CD4-positive, alpha-beta T cell treated with Interleukin-12 subunit alpha and Interleukin-12 subunit beta, for 1 hour (primary cell): ENCODE measurements around the gene BTRC.
"Not testable (repeated sequence)": the region's sequence is repeated elsewhere in the genome, so short reads cannot be mapped to it uniquely, and the experiment has no call there.

Experiments
- DNase-seq: peaks from one replicate; pipeline ENCODE4 v3.0.0-alpha.2; 2020

Gene BTRC

DNA sequence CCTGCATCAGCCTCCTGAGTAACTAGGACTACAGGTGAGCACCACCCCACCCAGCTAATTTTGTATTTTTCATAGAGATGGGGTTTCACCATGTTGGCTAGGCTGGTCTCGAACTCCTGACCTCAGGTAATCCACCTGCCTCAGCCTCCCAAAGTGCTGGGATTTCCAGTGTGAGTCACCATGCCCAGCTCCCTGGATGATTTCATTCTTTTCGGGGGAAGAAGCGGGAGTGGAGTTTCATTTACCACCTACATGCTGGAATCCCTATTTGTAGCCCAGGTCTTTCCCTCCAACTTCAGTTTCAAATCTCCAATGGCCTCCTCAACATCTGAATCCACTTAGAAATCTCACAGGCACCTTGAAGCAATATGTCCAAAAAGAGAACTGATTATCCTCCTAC, 2.9 kb upstream of the BTRC start:
- no peak for DNase-seq

DNA sequence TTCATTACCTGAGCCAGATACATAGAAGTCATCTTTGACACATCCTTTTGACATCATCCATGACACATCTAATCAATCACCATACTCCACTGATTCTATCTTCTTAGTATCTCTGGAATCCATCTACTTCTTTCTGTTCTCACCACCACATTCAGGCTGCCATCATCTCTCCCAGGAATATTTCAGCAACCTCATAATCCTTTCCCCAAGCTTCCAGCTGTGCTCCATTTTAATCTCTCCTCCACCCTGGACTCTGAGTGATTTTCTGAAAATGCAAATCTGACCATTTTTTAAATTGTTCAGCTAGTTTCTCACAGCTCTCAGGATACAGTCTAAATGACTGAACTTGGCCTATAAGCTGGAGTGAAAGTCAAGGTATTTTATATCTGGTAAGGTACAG, 2.5 kb upstream of the BTRC start:
- DNase-seq: no peak

DNA sequence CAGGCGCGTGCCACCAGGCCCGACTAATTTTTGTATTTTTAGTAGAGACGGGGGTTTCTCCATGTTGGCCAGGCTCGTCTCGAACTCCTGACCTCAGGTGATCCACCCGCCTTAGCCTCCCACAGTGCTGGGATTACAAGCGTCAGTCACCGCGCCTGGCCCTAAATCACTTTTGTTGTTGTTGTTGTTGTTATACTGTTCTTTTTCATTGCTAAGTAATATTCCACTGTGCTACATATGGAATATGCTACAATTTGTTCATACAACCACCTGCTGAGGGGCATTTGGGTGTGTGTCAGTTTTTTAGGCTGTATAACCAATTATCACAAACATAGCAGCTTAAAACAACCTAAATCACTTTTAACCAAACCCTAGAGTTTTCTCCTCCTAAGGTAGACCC, 1.1 kb upstream of the BTRC start:
- DNase-seq: not testable (repeated sequence)

DNA sequence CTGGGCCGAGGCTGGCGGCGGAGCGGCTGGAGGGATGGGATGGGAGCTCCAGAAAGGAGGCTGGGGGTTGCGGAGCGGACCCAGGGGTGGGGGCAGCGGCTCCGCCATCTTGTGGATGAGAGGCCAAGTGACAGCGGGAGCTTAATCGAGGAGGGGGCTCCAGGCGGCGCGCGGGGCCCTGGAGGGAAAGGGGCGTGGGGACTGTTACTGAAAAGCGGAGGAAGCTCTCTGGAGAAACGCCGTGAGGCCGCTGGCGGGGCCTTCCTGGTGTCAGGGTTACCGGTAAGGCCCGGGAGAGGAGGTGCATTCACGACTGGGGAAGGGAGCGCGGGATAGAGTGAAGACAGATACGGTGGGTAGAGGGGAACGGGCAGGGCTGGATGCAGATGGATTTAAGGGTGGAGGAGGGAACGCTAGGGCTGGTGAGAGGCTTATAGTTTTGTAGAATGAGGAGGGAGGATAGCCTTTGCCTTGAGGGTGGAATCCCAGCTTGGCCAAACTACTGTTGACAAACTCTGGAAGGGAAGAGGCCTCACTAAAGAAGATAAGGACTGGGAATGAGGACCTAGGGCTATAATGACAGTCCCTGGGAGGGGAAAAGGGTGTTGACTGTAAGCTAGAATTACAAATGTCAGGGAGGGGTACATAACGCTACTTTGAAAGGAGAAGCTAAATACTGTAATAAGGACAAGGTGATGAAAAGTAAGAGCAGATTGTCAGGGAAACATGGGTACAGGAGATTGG, 535 bp downstream of the BTRC start:
- peak; percentile 39 for DNase-seq

DNA sequence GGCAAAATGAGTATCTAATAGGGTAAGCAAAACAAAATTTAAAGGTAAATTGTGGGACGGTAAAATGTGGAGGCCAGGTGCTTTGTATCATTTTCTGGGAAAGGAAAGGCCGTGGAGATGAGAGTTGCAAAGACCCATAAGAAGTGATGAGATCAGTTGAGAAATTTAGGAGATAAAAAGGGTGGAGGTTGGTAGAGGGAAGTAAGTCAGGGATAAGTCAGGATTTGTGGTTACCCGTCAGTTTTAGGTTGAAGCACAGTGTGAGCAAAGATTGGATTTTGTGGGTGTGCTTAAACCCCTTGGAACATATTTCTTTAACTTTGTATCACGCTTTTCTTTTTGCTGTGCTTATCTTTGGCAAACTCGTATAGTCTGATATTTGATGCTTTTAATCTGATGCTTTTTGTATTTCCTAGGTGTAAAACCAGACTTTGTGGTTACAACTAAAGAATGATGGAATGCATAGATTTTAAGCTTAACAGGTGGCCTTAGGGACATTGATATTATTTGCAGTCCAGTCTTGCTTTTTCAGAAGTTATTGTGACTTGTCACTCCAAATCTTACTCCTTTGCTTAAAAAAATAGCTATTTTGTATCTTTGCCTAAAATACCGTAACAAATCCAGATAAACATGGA, 1.2 kb downstream of the BTRC start:
- DNase-seq: no peak

DNA sequence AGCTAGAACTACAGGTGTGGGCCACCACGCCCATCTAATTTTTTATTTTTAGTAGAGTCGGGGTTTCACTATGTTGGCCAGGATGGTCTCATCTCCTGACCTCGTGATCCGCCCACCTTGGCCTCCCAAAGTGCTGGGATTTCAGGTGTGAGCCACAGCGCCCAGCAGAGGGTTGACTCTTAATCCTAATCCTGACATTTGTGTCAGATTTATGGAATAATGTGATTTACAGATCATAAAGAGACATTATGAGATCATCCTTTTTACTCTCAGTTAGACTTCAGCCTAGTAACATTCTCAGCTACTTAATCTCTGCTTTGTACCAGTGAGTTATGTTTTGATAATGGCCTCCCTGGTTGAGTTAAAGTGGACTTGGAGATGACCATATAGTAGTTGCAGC, 2.2 kb downstream of the BTRC start:
- no peak for DNase-seq

DNA sequence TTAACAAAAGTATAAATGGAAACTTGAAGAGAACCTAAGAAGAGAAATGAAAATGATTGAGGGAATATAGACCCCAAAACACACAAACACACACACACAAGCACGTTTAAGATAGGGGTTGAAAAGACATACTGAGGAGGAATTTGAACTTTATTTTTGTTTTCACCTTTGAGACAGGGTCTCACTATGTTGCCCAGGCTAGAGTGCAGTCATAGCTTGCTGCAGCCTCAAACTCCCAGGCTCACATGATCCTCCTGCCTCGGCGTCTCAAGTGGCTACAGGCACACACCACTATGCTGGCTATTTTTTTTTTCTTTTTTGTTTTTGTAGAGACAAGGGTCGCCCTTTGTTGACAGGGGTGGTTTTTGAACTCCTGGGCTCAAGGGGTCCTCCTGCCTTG, 4.0 kb downstream of the BTRC start:
- no peak for DNase-seq

DNA sequence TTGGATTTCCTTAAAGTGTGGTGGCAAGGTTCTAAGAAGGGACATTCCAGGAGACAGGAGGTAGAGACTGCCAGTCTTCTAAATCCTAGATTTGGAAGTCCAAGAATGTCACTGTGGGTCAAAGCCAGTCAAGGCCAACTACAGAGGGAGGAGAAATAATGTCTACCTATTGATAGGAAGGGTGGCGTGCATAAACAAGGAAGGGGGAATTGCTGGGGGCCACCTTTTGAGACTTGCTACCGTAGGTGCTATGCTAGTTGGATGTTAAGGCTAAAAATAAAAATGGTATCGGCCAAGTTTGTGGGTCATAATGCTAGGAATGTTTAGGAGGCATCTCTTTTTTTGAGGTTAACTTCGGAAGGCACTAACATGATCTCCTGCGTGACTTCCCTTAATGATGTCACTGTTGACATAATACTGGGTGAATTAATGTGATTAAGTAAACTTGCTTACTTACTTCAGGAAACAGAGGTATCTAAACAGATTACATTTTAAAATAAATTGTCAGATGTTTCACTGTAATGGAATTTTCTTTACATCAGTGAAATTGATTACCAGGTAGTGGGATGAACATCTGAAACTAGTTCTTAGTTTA, 4.8 kb downstream of the BTRC start:
- DNase-seq: no peak

DNA sequence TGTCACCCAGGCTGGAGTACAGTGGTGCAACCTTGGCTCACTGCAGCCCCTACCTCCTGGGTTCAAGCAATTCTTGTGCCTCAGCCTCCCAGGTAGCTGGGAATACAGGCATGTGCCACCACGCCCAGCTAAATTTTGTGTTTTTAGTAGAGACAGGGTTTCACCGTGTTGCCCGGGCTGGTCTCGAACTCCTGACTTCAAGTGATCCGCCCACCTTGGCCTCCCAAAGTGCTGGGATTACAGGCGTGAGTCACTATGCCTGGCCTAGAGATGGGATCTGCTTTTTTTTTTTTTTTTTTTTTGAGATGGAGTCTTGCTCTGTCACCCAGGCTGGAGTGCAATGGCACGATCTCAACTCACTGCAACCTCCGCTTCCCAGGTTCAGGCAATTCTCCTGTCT, 6.1 kb downstream of the BTRC start:
- DNase-seq: not testable (repeated sequence)

DNA sequence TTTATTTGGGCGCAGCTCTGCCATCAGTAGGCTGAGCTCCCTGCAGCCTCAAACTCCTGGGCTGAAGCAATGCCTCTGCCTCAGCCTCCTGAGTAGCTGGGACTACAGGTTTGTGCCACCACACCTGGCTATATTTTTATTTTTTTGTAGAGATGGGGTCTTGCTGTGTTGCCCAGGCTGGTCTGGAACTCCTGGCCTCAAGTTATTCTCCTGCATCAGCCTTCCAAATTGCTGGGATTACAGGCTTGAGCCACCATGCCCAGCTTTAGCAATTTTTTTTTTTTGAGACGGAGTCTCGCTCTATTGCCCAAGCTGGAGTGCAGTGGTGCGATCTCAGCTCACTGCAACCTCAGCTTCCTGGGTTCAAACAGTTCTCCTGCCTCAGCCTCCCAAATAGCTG, 6.9 kb downstream of the BTRC start:
- not testable (repeated sequence) for DNase-seq

DNA sequence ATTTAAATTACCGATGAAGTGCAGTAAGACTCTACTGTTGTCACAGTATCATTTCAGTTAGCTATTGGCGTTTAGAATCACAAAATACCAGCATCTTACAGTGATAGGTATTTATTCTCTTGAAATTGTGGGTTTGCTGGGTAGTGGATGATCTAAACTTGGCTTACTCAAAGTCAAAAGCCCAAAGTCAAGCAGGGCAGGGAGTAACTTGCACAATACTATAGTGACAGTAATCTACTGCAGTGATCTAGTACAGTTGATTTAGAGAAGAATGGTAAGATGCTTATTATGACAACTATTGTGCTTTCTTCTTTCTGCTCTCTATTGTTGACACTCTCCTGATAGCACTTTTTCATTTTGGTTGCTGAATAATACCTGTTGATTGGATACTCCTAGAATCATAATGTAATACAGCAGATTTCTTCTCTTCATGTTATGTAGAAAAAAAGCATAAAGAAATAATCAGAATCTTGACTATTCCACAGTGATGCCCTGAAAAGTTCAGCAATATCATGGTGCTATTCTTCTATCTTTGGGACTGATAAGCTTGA, 10.0 kb downstream of the BTRC start:
- no peak for DNase-seq

DNA sequence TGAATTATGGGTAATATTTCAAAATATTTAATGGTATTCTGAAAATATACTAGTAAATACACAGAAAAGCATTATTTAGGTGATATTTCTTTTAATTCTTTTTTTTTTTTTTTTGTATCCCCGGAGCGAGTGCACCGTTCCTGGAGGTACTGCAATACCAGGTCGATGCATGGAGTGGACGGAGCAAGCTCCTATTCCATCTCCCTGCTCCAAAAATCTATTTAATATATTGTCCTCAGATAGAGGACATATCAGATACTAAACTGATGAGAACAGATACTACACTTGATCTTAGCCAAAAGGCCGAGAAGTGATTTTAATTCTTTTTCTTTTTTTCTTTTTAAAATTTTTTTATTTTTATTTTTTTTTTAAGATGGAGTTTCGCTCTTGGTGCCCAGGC, 10.8 kb downstream of the BTRC start:
- DNase-seq: no peak

DNA sequence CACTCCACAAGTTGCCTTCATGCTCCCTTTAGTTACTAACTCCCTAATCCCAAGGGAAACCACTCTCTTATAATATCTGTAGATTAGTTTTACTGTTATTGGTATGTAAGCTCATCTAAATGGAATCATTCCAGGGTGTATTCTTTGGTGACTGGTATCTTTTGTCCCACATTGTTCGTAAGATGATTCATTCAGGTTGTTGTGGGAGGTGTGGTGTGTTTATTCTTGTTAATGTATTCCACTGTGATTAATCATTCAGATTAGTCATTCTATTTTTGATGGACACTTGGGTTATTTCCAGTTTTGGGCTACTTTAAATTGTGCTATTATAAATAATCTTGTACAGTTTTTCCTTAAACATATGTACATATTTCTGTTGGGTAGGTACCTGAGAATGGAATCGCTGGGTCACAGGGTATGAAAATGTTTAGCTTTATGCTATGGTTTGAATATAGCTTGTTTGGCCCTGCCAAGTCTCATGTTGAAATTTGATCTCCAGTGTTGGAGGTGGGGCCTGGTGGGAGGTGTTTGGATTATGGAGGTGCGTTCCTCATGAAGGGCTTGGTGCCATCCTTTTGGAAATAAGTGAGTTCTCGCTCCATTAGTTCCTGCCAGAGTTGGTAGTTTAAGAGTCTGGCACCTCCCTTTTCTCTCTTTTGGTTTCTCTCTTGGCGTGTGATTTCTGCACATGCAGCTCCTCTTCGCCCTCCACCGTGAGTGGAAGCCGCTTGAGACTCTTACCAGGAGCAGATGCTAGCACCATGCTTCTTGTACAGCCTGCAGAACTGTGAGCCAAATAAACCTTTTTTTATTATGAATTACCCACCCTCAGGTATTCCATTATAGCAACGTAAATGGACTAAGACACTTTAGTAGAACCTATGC, 13.8 kb downstream of the BTRC start:
- DNase-seq: no peak

DNA sequence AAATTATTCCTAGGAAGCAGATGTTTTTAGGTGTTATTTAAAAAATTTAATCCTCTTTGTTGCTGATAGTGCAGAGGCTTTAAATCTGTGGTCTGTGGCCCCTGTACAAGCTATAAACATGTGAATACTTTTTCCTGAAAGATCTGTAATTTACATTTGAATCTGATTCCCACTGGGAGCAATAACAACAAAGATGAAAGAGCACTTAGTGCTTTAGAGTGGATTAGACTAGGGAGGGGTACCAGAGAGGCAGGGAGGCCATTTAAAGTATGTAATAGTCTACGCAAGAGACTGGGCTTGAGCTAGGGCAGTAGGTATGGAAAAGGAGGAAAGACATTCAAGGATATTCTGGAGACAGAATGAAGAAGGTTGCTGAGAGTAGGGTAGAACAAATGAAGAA, 19.1 kb downstream of the BTRC start:
- no peak for DNase-seq

DNA sequence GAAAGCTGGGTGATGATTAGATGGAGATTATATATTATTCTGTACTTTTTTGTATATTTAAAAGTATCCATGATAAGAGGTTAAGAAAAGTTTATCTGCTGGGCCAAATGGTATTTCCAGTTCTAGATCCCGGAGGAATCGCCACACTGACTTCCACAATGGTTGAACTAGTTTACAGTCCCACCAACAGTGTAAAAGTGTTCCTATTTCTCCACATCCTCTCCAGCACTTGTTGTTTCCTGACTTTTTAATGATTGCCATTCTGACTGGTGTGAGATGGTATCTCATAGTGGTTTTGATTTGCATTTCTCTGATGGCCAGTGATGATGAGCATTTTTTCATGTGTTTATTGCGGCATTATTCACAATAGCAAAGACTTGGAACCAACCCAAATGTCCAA, 20.0 kb downstream of the BTRC start:
- not testable (repeated sequence) for DNase-seq

DNA sequence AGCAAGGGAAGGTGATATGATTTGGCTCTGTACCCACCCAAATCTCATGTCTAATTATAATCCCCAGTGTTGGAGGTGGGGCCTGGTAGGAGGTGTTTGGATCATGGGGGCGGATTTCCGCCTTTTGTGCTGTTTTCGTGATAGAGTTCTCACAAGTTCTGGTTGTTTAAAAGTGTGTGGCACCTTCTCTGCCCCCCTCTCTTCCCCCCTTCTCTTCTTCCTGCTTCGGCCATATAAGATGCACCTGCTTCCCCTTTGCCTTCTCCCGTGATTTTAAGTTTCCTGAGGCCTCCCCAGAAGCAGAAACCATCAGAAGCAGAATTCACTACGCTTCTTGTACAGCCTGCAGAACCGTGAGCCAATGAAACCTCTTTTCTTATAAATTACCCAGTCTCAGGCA, 21.1 kb downstream of the BTRC start:
- DNase-seq: no peak

DNA sequence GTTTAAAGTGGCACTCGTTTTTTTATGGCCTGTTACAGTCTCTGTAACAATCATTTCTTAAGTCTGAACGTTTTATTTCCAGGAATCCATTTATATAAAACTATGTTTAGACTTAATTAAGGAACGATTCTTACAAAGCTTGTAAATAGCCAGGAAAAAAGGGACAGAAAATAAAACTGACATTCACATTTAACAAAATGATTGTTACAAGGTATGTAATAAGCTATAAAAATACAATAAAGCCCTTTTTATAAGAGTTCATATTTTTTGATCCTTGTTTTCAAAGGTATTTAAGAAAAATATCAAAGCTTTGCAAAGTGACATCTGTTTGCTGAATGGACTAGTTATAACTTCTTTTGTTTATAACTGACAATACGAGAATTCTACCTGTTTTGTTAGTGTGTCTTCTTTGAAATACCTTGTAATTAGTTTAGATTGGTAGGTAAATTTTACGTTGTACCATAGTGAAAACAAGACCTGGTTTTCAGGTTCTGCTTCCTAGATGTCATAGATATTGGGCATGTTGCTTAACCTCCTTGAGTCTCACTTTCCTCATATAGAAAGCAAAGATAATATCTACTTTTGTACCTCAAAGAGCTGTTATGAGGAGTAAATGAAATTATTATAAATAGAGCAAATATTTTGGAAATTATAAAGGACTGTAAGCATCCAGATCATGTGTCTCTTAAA, 25.8 kb downstream of the BTRC start:
- DNase-seq: no peak

DNA sequence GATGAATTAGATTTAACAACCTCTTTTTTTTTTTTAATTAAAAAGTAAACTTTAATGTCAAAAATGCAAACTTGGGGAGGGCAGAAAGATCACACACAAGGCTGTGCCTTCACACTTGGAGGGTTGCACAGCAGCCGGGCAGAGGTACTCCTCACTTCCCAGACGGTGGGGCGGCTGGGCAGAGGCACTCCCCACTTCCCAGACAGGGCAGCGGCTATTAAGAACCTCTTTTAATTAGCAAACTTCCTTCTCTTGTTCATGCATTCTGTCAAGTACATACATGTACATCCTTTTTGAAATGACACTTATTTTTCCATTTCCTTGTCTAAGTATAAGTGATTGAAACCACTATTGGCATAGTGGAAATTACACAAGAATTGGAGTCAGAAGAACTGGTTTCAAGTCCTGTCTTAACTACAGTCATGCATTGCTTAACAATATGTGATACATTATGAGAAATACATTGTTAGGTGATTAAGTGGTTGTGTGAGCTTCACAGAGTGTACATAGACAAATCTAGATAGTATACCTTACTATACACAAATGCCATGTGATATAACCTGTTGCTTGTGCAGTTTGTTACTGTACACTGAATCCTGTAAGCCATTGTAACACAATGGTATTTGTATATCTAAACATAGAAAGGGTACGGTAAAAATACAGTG, 26.5 kb downstream of the BTRC start:
- no peak for DNase-seq

DNA sequence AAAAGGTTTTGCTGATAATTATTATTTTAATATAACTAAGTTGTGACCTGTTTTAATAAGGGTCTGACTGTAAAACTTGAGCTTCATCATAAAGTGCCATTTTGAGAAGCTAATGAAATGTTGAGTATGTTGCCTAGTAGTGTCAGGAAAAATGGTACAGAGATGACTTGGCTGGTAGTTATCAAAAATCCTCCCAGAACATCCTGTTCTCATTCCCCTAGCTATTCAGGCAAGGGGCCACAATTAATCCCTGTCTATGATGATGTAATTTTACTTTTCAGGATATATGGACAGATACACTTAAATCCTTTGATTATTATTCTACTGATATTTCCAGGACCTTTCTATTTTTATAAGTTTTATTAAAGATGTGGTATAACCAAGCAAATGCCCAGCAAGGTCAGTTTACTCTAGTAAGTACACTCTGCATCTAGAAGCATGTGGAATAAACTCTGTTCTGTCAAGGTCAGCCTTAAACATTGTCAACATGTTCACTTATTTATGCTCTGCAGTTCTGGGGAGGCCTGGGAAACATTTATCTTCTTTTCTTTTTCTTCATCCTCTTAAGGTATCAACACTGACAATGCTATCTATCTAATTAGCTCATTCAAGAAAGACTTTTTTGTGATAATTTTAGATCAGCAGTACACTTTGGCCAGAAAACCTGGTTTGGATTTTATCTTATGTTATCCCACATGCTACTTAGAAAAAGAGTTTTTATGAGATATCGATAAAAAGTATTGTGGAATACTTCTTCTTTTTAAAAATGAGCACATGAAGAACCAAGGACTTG, 32.1 kb downstream of the BTRC start:
- no peak for DNase-seq

DNA sequence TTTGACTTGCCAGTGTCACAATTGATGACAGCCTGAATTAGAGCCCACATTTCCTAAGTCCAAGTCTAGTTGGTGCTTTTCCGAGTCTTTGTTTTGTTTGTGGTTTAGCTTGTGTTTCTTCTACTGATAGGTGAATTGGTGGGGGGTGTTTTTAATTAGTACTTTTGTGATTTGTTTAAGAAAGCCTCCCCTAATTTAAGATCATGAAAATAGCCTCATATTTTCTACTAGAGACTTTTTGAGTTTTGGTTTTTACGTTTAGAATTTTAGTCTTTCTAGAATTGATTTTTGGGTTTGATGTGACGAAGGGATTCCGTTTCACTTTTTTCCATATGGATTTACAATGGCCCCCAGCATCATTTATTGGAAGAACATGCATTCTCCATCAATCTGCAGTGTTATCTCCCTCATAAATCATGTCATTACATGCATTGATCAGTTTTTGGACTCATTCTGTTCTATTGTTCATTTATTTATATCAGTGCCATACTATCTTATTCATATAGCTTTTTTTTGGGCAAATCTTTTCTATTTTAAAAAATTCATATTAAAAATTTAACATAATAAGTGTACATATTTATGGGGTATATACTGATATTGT, 32.8 kb downstream of the BTRC start:
- DNase-seq: no peak
